HL-60 (cell line): ENCODE data around the gene BAG5.

ENCODE experiments used
- DNase-seq, 2 experiments: peaks; one replicate each; pipeline ENCODE4 v3.0.0-alpha.2; 2010 to 2020; ENCODE audit warnings: low read depth in 1 of 2, low spot score in 1 of 2
- H3K27ac ChIP-seq: fragments of 250-450 bp; sonication (Bioruptor Pico); replicated peaks from 2 replicates; pipeline ENCODE4 v1.5.1; 2020; ENCODE audit warnings: mild to moderate bottlenecking, moderate library complexity
- H3K27me3 ChIP-seq: fragments of 250-450 bp; sonication (Bioruptor Pico); 2 replicates; pipeline ENCODE4 v1.5.1; 2021; ENCODE audit warnings: mild to moderate bottlenecking, moderate library complexity; ENCODE audit not compliant: insufficient read depth, poor library complexity, severe bottlenecking
- H3K4me3 ChIP-seq: replicated peaks from 2 replicates; pipeline ENCODE4 v1.5.1; 2011; ENCODE audit warnings: mild to moderate bottlenecking, control low read depth, low read length; ENCODE audit not compliant: insufficient read depth
- CTCF ChIP-seq: IDR thresholded peaks from one replicate; pipeline ENCODE4 v1.5.1; 2011; ENCODE audit warnings: low read length, control low read depth, inconsistent platforms; ENCODE audit not compliant: insufficient read depth
- GABPA ChIP-seq: IDR thresholded peaks from 2 replicates; pipeline ENCODE4 v1.6.1; 2012; ENCODE audit warnings: low read depth
- POLR2AphosphoS5 ChIP-seq: IDR thresholded peaks from 2 replicates; pipeline ENCODE4 v1.6.1; 2012; ENCODE audit warnings: low read depth
- SPI1 ChIP-seq: IDR thresholded peaks from 2 replicates; pipeline ENCODE4 v1.6.1; 2012; ENCODE audit warnings: low read depth, mild to moderate bottlenecking, borderline replicate concordance
- TF ChIP-seq, protein P1 (sequence below): IDR thresholded peaks from 2 replicates; pipeline ENCODE4 v1.6.1; 2012; ENCODE audit warnings: low read depth; ENCODE audit not compliant: insufficient replicate concordance

BAG5 gene

DNA sequence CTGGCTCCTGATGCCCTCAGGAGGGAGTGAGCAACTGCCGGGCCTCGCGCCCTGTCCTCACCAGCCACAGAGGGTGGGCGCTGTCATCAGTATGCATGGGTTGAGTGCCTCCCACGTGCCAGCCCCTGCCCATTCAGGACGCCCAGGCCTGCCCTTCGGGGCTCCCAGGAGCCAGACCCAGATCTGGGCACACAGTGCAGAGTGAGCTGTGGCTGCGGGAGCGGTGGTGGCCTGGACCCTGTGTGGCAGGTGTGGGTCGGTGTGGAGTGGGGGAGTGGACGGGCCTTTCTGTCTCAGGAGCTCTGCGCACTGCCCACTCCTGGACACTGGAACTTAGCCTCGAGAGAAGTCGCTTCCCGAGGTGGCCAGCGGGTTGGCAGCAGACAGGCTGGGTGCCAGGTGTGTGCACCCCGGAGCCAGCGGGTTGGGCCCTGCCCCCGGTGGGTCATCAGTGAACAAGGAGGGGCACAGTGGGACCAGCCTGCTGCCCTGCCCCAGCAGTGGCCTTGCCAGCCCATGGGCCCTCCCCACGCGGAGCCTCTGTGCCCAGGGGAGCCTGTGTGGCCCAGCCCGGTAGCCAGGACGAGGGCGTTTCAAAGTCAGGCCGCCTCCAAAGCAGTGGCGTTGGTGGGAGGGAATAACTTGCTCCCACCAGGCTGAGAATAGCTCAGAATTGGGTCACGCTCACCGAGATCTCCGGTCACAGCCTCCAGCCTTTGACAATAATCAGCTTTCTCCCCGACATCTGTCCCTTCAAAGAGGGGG, 24.0 kb downstream of the BAG5 start:
- no peak for DNase-seq
- TF ChIP-seq POLR2AphosphoS5 = peak; percentile 36; the same call in 1 of the 2 replicates
- TF ChIP-seq GABPA = no peak
- TF ChIP-seq SPI1 = no peak
- H3K27ac ChIP-seq = no peak overlapping the region

GRCh38 chr14:103537175-103537990, 25.1 kb downstream of the BAG5 start:
- TF ChIP-seq GABPA (no peak), SPI1 (no peak), CTCF (no peak), POLR2AphosphoS5 (no peak)
- TF ChIP-seq, protein P1, sequence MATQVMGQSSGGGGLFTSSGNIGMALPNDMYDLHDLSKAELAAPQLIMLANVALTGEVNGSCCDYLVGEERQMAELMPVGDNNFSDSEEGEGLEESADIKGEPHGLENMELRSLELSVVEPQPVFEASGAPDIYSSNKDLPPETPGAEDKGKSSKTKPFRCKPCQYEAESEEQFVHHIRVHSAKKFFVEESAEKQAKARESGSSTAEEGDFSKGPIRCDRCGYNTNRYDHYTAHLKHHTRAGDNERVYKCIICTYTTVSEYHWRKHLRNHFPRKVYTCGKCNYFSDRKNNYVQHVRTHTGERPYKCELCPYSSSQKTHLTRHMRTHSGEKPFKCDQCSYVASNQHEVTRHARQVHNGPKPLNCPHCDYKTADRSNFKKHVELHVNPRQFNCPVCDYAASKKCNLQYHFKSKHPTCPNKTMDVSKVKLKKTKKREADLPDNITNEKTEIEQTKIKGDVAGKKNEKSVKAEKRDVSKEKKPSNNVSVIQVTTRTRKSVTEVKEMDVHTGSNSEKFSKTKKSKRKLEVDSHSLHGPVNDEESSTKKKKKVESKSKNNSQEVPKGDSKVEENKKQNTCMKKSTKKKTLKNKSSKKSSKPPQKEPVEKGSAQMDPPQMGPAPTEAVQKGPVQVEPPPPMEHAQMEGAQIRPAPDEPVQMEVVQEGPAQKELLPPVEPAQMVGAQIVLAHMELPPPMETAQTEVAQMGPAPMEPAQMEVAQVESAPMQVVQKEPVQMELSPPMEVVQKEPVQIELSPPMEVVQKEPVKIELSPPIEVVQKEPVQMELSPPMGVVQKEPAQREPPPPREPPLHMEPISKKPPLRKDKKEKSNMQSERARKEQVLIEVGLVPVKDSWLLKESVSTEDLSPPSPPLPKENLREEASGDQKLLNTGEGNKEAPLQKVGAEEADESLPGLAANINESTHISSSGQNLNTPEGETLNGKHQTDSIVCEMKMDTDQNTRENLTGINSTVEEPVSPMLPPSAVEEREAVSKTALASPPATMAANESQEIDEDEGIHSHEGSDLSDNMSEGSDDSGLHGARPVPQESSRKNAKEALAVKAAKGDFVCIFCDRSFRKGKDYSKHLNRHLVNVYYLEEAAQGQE = no peak
- DNase-seq = no peak

More for the DNA sequence above, 24.0 kb downstream of the BAG5 start:
- Histone ChIP-seq H3K4me3 (no peak overlapping the region), H3K27me3 (peaks cover 19% of the 10 kb centered on the region)

DNA sequence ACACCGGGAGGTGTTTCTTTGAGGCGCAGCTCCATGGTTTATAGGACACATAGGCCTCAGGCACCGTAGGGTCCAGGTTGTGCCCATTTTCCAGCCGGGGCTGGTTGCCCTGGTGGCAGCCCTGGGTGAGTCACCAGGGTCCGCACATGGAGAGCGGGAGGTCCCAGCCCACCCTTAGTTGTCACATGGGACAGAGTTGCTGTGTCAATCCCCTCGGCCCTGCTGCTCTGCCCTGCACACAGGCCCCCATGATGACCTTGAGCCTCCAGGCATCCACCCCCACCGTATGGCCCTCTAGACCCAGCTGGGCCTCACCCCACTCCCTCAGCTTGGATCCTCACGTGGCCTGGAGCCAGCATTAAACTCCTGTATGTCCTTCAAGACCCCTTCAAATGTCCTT, 25.8 kb downstream of the BAG5 start:
- TF ChIP-seq SPI1 (no peak), POLR2AphosphoS5 (0 out of 2 replicates have a peak, but pooled peaks have one; percentile 5)
- Histone ChIP-seq H3K4me3 (no peak overlapping the region), H3K27me3 (peaks cover 19% of the 10 kb centered on the region), H3K27ac (no peak overlapping the region)
- no peak for DNase-seq

More at GRCh38 chr14:103537175-103537990, 25.1 kb downstream of the BAG5 start:
- Histone ChIP-seq H3K27me3 (peaks cover 19% of the 10 kb centered on the region), H3K4me3 (no peak overlapping the region), H3K27ac (no peak overlapping the region)

GRCh38 chr14:103535891-103536565, 26.4 kb downstream of the BAG5 start:
- peak; percentile 4; the same call in 1 of the 2 replicates for TF ChIP-seq POLR2AphosphoS5
- no peak for TF ChIP-seq GABPA
- Histone ChIP-seq H3K4me3 (no peak overlapping the region), H3K27me3 (peaks cover 19% of the 10 kb centered on the region), H3K27ac (no peak overlapping the region)
- DNase-seq = no peak

- peaks cover 17% of the 10 kb centered on the region for H3K27me3 ChIP-seq
- 0 out of 2 replicates have a peak, but pooled peaks have one; percentile 12 for TF ChIP-seq POLR2AphosphoS5
- TF ChIP-seq, protein P1 = no peak
- TF ChIP-seq SPI1 = no peak
- no peak for TF ChIP-seq GABPA
- no peak for TF ChIP-seq CTCF
- no peak overlapping the region for H3K27ac ChIP-seq
- H3K4me3 ChIP-seq = no peak overlapping the region
- no peak for DNase-seq
Measured at GRCh38 chr14:103535081-103535890, 27.2 kb downstream of the BAG5 start.
